Vagina (tissue), 2 donors: ENCODE data around the gene ECT2L.

Experiments
- CTCF ChIP-seq, 3 experiments: fragments of 450-650 bp in 2 of 3; fragments of 200-600 bp in 1 of 3; sonication (generic) in 1 of 3; IDR thresholded peaks; one replicate each; pipeline ENCODE4 v1.5.1; 2017 to 2019; ENCODE audit warnings: antibody characterized with exemption in 3 of 3, mild to moderate bottlenecking in 2 of 3, moderate library complexity in 2 of 3
- POLR2A ChIP-seq, 2 donors: fragments of 450-650 bp; IDR thresholded peaks; one replicate each; pipeline ENCODE4 v1.6.1; 2017; ENCODE audit warnings: antibody characterized with exemption in 2 of 2, mild to moderate bottlenecking in 2 of 2, moderate library complexity in 2 of 2
- POLR2AphosphoS5 ChIP-seq, 2 donors: sonication (generic); formaldehyde crosslinking; IDR thresholded peaks; one replicate each; pipeline ENCODE4 v1.9.0; 2017; ENCODE audit warnings: antibody characterized with exemption in 2 of 2, mild to moderate bottlenecking in 2 of 2, low read depth in 1 of 2; ENCODE audit not compliant: insufficient read depth in 1 of 2

GRCh38 chr6:138868181-138868580, 72.3 kb downstream of the ECT2L start:
- TF ChIP-seq CTCF (IDR thresholded peaks at IDR 0.05) (no peak), POLR2A (IDR thresholded peaks at IDR 0.05) (no peak), POLR2AphosphoS5 (IDR thresholded peaks at IDR 0.05; ENCODE audit: insufficient read depth in 1 of 2, low read depth in 1 of 2) (no peak)
